GM18909 (cell line): ENCODE data around the gene ENOPH1.

ENCODE experiments used
- ATAC-seq: cut with Tn5 transposase; IDR thresholded peaks from one replicate; pipeline ENCODE4 v1.9.1; 2021; ENCODE audit warnings: mild to moderate bottlenecking; ENCODE audit not compliant: unreplicated experiment, poor library complexity

Gene ENOPH1

DNA sequence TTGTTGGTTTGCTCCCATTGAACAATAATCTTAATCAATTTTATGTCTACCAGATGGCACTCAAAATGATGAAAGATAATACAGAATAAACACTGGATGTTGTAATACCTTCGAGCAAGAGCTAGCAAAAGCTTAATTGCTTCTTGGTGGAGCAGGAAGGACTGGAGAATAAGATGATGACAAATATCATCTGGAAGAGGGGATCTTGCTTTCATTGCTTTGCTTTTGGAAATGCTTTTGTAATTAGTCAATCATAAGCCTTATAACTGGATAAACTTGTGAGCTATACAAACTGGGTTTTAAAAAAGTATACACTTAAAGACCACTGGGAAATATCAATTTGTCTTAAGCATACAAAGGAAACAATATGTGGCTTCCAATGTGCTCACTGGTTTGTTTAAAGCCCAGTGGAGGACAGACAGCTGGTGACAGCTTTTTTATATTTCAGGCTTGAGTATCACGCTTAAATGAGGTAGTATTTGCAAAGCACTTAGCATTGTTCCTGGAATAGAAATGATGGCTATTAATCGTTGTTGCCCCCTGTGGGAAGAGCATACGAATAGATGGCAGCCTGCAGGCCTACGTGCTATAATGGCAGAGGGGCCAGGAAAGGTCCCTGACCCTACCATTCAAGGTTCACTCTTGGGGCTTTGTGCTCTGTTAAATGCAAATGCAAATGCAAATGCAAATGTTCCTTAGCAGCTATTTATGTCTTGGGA, 70.2 kb downstream of the ENOPH1 start:
- no peak for ATAC-seq

DNA sequence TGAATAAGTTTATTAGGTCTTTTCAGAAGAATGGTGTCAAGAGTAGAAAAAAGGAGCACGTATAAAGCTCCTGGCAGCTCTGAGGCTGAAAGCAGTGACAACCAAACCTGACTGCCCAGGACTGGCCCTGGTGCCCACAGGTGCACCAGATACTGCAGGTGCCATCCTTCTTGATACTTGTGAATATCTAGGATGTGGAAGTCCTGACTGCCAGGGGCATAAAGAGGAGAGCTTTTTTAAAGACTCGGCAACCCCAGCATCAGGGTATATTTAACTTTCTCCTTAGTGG, 70.7 kb downstream of the ENOPH1 start:
- ATAC-seq = no peak

DNA sequence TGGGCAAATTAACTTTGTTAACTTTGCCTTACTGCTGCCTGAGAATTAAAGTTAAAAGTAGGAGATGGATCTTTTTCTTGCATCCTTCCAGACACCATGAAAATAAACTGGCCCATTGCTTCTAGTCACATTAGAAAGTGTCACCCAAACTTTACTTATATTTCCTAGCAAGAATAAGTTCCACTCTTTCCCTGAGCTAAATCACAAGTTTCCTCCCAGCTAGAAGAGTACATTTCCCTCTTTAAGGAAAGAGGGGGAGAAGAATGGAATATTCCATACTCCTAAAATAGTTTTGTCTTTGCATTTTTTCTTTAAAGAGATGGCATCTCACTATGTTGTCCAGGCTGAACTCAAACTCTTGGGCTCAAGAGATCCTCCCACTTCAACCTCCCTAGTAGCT, 77.6 kb downstream of the ENOPH1 start:
- ATAC-seq = no peak

DNA sequence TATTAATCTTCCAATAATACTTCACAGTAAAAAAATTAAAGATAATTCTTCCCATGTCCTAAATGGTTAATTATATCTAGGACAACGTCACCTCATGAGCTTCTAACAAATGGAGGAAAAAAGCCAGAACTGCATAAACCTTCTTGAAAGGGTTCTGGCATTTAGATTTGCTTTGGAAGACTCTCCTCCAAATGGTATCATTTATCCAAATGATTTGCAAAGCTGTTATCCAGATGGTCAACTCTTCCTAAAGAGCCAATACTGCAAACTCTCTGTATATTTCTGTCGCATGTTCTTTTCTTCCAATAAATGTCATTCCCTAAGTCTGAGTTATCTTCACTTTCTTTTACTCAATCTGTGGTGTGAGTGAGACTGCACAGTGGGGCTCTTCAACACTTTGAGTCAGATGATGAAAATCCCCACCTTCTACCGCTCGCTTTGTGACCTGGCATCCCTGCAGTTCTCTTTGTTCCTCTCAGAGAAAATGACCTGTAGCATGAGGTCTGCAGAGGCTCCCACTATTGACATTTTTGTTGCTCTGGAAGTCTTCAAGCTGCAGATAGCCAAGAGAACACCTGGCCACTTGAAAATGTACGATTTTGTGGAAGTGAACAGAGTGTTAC, 78.5 kb downstream of the ENOPH1 start:
- no peak for ATAC-seq

DNA sequence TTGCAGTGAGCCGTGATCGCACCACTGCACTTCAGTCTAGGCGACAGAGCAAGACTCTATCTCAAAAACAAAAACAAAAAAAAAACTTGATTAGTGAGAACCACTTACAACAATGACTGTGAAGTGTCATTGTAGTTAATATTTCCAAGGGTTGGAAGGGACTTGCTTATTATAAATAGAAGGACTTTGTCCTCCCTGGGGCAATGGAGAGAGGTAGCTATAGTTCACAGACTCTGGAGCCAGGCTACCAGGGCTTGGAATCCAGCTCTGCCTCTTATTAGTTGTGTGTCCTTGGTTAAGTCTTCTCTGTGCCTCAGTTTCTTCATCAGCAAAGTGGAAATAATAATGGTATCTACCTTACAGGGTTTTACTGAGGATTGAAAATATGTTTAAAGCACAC, 79.8 kb downstream of the ENOPH1 start:
- ATAC-seq = no peak
